ENCODE measurements around the gene ERVW-1.

ERVW-1 gene

GRCh38 chr7:92466682-92467081 lies 11.1 kb downstream of the ERVW-1 start:
- no peak for TF ChIP-seq CTCF (IDR thresholded peaks at IDR 0.05; ENCODE audit: low read depth, low read length)
- no peak overlapping the region for H3K4me3 ChIP-seq (ENCODE audit: low read depth, low read length)
- no peak for DNase-seq (ENCODE audit: low read depth, low spot score)
- in situ Hi-C loops (cut with HindIII; ENCODE audit: low sequenced_read_pairs) = no loop called here

- in situ Hi-C loops (cut with HindIII; ENCODE audit: low sequenced_read_pairs) = no loop called here
- TF ChIP-seq CTCF (IDR thresholded peaks at IDR 0.05; ENCODE audit: low read depth, low read length) = no peak
- H3K4me3 ChIP-seq (ENCODE audit: low read depth, low read length) = no peak overlapping the region
- no peak for DNase-seq (ENCODE audit: low read depth, low spot score)
Observed at GRCh38 chr7:92464515-92464914, 13.2 kb downstream of the ERVW-1 start.

GRCh38 chr7:92462560-92462959 lies 15.2 kb downstream of the ERVW-1 start:
- no peak for DNase-seq (ENCODE audit: low read depth, low spot score)
- TF ChIP-seq CTCF (IDR thresholded peaks at IDR 0.05; ENCODE audit: low read depth, low read length) = no peak
- H3K4me3 ChIP-seq (ENCODE audit: low read depth, low read length) = no peak overlapping the region
- in situ Hi-C loops (cut with HindIII; ENCODE audit: low sequenced_read_pairs) = no loop called here

GRCh38 chr7:92461027-92462003 lies 16.4 kb downstream of the ERVW-1 start:
- peak; percentile 86 for TF ChIP-seq CTCF (IDR thresholded peaks at IDR 0.05; ENCODE audit: low read depth, low read length)
- DNase-seq (ENCODE audit: low read depth, low spot score) = peak; percentile 51
- in situ Hi-C loops (cut with HindIII; ENCODE audit: low sequenced_read_pairs) = no loop called here
- no peak overlapping the region for H3K4me3 ChIP-seq (ENCODE audit: low read depth, low read length)

- no peak for DNase-seq (ENCODE audit: low read depth, low spot score)
- no peak for TF ChIP-seq CTCF (IDR thresholded peaks at IDR 0.05; ENCODE audit: low read depth, low read length)
- H3K4me3 ChIP-seq (ENCODE audit: low read depth, low read length) = no peak overlapping the region
- in situ Hi-C loops (cut with HindIII; ENCODE audit: low sequenced_read_pairs) = no loop called here
Observed at GRCh38 chr7:92460510-92460909, 17.2 kb downstream of the ERVW-1 start.

- H3K4me3 ChIP-seq (ENCODE audit: low read depth, low read length) = no peak overlapping the region
- in situ Hi-C loops (cut with HindIII; ENCODE audit: low sequenced_read_pairs) = no loop called here
- DNase-seq (ENCODE audit: low read depth, low spot score) = no peak
- no peak for TF ChIP-seq CTCF (IDR thresholded peaks at IDR 0.05; ENCODE audit: low read depth, low read length)
Observed at GRCh38 chr7:92460109-92460508, 17.6 kb downstream of the ERVW-1 start.

Measured in astrocyte of the spinal cord (primary cell).